Measurements from ENCODE around the gene LTBP2. TPM values are rescaled to one million over a fixed set of nuclear protein-coding genes. Genes with fewer than 3 reads are reported as not detected.
A peak's percentile ranks its signal among the peaks of the same experiment; 100 is the strongest.

Gene LTBP2
- total RNA-seq, 1 experiment from 2014 or later: 17.4 TPM

GRCh38 chr14:74493343-74494261 is 118.4 kb downstream of the LTBP2 start, which contains the start of gene ISCA2:
ISCA2 (plus strand) TSS chr14:74493765; CDS start chr14:74493775, 10 bp downstream.
- ChIA-PET CTCF (interaction anchor here (0.6 to 0.9 kb wide), 4 partner anchors 9 to 177 kb away, joined by 3 to 6 read pairs (median 6); no protein-coding TSS in a partner anchor), POLR2A (ENCODE audit: unreplicated experiment) (interaction anchor here (0.5 to 1.0 kb wide), 8 partner anchors 30 to 324 kb away, joined by 3 to 5 read pairs (median 4); no protein-coding TSS in a partner anchor)
- Histone ChIP-seq H3F3A (ENCODE audit: low read length, unreplicated experiment) (peaks cover 4% of the 10 kb centered on the region), H4K20me1 (ENCODE audit: low read length) (no peaks in the 10 kb centered on the region), H3K9ac (ENCODE audit: low read length) (peak within 1 kb of the TSS; percentile 84), H2AFZ (ENCODE audit: low read length) (peak within 1 kb of the TSS; percentile 98), H3K4me2 (ENCODE audit: low read length) (peak within 1 kb of the TSS; percentile 97), H3K9me3 (ENCODE audit: low read length) (no peaks in the 10 kb centered on the region), H3K4me1 (ENCODE audit: insufficient read depth, low read length) (peaks cover 46% of the 10 kb centered on the region), H3K79me2 (ENCODE audit: low read length) (peaks cover 59% of the 10 kb centered on the region), H3K27me3 (ENCODE audit: low read length) (no peaks in the 10 kb centered on the region), H3K9me2 (replicated peaks; ENCODE audit: low read length) (no peaks in the 10 kb centered on the region), H3K36me3 (ENCODE audit: low read depth, low read length) (no peaks in the 10 kb centered on the region), H3K27ac (ENCODE audit: low read length) (peak within 1 kb of the TSS; percentile 19; the same call in 1 of the 2 replicates), H3K4me3 (ENCODE audit: low read length) (peak within 1 kb of the TSS; percentile 93)
- DNase-seq (peak; percentile 99), ATAC-seq (peak; percentile 89)
- no peak for TF ChIP-seq CTCF (conservative IDR thresholded peaks at IDR 0.05; ENCODE audit: low read depth, low read length)
- TF ChIP-seq EZH2 (IDR thresholded peaks at IDR 0.05; ENCODE audit: low read length, unreplicated experiment): no peak
- BruUV-seq (replicated peaks): no TSS peak
- intact Hi-C loops (cut with micrococcal nuclease): loop anchor here (1.0 to 5.0 kb wide), 2 partner anchors 78 to 124 kb away; no protein-coding TSS in a partner anchor

GRCh38 chr14:74492776-74493342 is 119.2 kb downstream of the LTBP2 start, which contains the start of gene NPC2:
NPC2 (minus strand) TSS chr14:74493305; CDS start chr14:74493274, 31 bp downstream.
- peak within 1 kb of the TSS; percentile 84 for H3K9ac ChIP-seq (ENCODE audit: low read length)
- ChIA-PET CTCF (interaction anchor here (0.6 to 0.9 kb wide), 2 partner anchors 74 to 178 kb away, joined by 3 to 5 read pairs; no protein-coding TSS in a partner anchor), POLR2A (ENCODE audit: unreplicated experiment) (interaction anchor here (0.5 to 1.0 kb wide), 7 partner anchors 30 to 325 kb away, joined by 3 to 5 read pairs (median 4); no protein-coding TSS in a partner anchor)
- peak within 1 kb of the TSS; percentile 19; the same call in 1 of the 2 replicates for H3K27ac ChIP-seq (ENCODE audit: low read length)
- ATAC-seq (peak; percentile 12), DNase-seq (no peak)
- H3F3A ChIP-seq (ENCODE audit: low read length, unreplicated experiment): peaks cover 4% of the 10 kb centered on the region
- H2AFZ ChIP-seq (ENCODE audit: low read length): peak within 1 kb of the TSS; percentile 98
- H3K4me1 ChIP-seq (ENCODE audit: insufficient read depth, low read length): peaks cover 53% of the 10 kb centered on the region
- no TSS peak for BruUV-seq (replicated peaks)
- H3K9me3 ChIP-seq (ENCODE audit: low read length): no peaks in the 10 kb centered on the region
- H3K4me3 ChIP-seq (ENCODE audit: low read length): peak within 1 kb of the TSS; percentile 93
- H3K79me2 ChIP-seq (ENCODE audit: low read length): peaks cover 61% of the 10 kb centered on the region
- intact Hi-C loops (cut with micrococcal nuclease): loop anchor here (1.0 to 5.0 kb wide), 3 partner anchors 78 to 131 kb away; no protein-coding TSS in a partner anchor
- no peaks in the 10 kb centered on the region for H3K36me3 ChIP-seq (ENCODE audit: low read depth, low read length)
- H3K27me3 ChIP-seq (ENCODE audit: low read length): no peaks in the 10 kb centered on the region
- peak within 1 kb of the TSS; percentile 97 for H3K4me2 ChIP-seq (ENCODE audit: low read length)
- no peaks in the 10 kb centered on the region for H3K9me2 ChIP-seq (replicated peaks; ENCODE audit: low read length)
- TF ChIP-seq EZH2phosphoT487 (IDR thresholded peaks at IDR 0.05; ENCODE audit: borderline replicate concordance, low read length) (no peak), CTCF (conservative IDR thresholded peaks at IDR 0.05; ENCODE audit: low read depth, low read length) (no peak), EZH2 (IDR thresholded peaks at IDR 0.05; ENCODE audit: low read length, unreplicated experiment) (no peak)
- no peaks in the 10 kb centered on the region for H4K20me1 ChIP-seq (ENCODE audit: low read length)
